ENCODE measurements around the gene EFHB.
"Not testable (repeated sequence)": the region's sequence is repeated elsewhere in the genome, so short reads cannot be mapped to it uniquely, and the experiment has no call there.

The EFHB gene, protein sequence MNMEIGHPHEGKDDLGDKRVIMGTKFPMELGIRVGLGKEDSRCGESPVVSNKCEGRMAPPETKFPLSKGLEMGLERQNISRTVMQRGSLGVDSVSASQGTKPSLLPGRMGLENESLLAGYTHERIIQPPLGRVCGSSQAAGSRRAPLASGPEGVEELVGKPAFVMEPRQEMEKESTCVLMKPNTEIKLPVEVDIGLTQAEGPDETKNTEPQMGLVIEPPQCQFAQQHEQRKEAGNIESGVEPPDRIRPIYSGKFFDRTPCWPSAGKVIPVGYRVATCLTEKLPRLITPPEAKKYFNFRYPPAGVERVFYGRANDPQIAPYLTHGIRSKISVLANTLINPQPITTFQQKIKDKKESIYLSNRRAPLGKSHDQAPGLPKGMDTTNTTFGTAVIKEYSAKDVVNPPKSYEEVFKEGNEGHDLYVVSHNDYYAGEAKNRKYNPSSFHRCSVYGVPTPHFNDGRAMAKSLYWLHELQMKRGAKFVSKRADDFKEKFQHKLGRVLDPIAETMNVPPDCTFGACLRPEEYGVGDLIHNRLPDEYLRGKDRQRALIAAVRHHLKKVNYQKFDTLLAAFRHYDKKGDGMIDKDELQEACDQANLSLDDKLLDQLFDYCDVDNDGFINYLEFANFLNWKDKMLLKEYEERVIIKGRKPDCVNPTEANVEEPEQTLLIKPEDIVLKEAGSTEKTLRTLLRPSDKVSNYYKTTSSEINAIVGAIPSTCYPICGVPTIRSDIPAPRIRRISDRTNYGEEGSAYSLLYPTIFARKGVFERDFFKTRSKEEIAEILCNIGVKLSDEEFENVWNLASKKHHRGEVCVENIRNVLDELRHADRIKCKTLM

DNA sequence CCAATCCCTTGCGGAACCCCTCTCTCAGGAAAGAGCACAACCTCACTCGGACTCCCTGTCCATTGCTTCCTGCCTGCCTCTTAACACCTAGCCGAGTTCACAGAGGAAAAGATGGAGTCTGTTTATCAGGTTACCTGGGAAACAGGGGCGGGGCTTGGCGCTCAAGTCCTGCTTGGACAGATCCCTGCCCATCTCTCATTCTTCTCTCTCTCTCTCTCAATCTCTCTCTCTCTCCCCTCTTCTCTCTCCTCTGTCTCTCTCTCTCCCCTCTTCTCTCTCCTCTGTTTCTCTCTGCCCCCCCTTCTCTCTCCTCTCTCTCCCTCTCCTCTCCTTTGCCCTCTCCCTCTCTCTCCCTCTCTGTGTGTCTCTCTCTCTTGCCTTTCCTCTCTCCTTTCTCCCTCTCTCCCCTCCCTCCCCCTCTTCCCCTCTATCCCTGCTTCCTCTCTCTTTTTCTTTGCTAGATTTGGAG, at the start of gene EFHB:
Gene EFHB (minus strand): TSS at position 120 of the 469 bp plus-strand sequence. CDS start 199 bp downstream, outside the sequence.
- no peak for DNase-seq (ENCODE audit: low read depth in 4 of 4, low spot score in 1 of 4)

DNA sequence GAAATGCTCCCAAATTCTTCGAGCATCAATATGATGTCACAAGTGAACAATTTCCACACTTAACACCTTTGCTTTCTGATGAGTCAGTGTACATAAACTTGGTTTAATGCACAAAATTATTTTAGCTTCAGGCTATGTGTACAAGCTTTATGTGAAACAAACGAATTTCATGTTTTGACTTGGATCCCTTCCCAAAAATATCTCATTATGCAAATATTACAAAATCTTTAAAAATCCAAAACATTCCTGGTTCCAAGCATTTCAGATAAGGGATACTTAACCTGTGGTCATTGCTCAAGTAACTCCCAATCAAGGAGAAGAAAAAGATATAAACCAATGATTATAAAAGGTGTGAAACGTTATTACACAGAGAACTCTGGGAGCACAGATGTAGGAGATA, 38.0 kb upstream of the EFHB start:
- no peak for DNase-seq (ENCODE audit: low read depth in 4 of 4, low spot score in 1 of 4)

DNA sequence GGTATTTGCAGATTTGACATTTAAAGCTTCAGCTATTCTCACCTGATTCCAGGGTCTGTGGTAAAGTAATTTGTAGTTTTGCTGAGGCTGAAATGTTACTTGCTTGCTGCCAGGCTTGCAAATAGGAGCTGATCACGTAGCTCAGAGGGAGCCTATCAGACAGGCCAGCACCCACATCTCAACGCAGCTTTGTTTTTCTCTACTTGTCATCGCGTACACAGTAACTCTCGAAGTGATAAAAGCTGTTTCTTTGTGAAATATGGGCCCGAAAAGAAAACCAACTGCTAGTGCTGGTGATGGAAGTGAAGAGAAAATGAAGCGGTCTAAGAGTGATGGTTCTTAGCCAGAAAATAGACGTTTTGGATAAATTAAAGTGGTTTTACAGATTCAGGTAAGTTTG, 36.3 kb upstream of the EFHB start:
- no peak for DNase-seq (ENCODE audit: low read depth in 4 of 4, low spot score in 1 of 4)

DNA sequence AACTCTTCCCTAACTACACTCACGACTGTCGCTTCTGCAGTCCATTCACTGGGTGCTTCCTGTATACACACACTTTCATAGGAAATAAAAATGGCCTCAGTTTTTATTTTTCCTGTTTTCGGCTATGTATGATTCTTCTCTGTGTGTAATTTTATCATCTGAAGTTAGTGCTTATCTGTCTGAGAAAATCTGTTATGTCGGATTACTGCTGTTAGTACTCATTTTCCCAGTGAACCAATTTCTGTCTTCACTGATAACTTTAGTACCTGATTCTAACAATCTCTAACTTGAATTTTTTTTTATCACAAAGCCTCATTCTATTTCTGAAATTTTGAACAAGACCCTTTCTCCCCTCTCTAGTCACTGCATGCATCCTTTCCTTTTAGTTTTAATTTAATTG, 33.8 kb upstream of the EFHB start:
- no peak for DNase-seq (ENCODE audit: low read depth in 4 of 4, low spot score in 1 of 4)

DNA sequence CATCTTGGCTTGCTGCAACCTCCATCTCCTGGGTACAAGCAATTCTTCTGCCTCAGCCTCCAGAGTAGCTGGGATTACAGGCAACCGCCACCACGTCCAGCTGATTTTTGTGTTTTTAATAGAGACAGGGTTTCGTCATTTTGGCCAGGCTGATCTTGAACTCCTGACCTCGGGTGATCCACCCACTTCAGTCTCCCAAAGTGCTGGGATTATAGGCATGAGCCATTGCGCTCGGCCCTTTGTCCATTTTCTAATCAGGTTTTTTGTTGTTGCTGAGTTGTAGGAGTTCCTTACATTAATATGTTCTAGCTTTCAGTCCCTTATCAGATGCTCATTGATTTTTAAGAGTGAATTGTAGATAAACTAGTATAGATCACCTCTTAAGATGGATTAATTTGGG, 33.2 kb upstream of the EFHB start:
- no peak for DNase-seq (ENCODE audit: low read depth in 4 of 4, low spot score in 1 of 4)

DNA sequence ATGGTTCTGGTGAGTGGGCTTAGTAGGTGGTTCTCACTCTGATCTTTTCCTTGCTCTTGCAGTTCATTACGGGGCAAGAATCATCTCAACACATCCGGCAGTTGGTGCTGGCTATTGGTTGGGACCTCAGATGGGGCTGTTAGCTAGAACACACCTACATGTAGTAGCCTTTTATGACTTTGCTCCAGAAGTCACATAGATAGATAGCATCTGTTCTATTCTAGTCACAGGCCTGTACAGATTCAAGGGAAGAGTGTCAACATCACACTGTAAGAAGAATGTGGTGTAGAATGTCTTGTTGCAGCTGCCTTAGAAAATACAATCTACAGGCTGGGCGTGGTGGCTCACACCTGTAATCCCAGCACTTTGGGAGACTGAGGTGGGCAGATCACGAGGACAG, 27.9 kb upstream of the EFHB start:
- DNase-seq (ENCODE audit: low read depth in 4 of 4, low spot score in 1 of 4), result no peak

DNA sequence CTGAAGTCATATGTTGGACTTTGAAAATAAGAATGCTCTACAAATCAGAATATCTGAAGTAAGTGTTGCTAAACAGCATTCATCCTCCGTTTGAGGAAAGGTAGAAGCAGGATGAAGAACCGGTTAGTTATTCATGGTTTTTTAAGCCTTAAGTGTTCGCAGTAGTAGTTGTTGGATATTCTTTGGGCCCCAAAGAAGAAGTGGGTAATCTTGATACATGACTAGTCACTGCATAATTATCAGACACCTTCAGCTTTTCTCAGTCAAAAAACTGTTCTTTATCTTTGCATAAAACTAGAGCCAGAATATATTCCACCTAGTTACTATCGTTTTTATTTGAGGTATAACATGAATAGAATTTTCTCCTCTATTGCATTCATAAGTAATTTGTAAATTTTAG, 26.7 kb upstream of the EFHB start:
- DNase-seq (ENCODE audit: low read depth in 4 of 4, low spot score in 1 of 4), result no peak

DNA sequence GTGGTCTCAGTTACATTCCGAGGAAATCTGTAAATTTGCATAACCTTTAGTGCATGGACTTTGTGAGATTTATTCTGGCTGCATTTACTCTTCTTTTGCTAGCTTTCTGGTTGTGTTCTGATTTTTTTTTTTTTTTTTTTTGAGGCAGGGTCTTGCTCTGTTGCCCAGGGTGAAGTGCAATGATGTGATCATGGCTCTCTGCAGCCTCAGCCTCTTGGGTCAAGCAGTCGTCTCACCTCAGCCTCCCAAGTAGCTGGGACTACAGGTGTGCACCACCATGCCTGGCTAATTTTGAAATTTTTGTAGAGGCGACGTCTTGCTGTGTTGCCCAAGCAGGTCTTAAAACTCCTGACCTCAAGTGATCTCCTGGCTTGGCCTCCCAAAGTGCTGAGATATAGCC, 25.5 kb upstream of the EFHB start:
- DNase-seq (ENCODE audit: low read depth in 4 of 4, low spot score in 1 of 4), result no peak

DNA sequence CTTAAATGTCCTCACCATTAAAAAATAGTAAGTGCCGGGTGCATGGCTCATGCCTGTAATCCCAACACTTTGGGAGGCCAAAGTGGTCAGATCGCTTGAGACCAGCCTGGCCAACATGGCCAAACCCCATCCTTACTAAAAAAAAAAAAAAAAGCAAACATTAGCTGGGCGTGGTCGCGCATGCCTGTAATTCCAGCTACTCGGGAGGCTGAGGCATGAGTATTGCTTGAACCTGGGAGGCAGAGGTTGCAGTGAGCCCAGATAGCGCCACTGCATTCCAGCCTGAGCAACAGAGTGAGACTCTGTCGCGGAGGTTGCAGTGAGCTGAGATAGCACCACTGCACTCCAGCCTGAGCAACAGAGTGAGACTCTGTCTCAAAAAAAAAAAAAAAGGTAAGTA, 23.3 kb upstream of the EFHB start:
- DNase-seq (ENCODE audit: low read depth in 4 of 4, low spot score in 1 of 4), result not testable (repeated sequence)

DNA sequence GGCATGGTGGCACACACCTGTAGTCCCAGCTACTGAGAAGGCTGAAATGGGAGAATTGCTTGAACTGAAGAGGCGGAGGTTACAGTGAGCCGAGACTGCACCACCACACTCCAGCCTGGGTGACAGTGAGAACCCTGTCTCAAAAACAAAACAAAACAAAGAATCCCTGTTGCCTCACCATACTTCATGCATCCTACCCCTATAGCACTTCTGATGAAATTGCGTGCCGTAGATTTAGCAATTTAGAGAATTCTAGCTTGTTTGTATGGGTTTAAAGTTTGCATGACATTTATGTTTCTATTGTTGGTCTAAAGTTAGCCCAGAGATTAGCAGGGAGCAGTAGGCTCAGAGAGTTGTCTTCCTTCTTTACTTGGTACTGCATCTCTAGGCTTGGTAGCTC, 20.7 kb upstream of the EFHB start:
- DNase-seq (ENCODE audit: low read depth in 4 of 4, low spot score in 1 of 4), result no peak

DNA sequence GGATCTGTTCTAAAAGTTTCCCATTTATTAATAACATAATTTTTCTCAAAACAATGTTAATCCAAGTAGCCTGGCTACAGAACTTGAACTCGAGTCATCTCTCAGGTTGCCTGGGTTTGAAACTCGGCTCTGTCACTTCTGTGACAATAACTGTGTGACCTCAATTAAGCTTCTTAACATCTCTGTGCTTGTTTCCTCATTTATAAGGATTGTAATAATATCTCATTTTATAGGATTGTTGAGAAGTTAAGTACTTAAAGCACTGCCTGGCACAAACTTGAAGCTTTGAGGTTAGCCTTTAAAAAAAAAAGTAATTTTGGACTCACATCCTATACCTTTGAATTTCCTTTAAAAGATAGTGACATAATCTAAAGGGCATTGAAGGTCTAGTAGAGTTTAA, 16.3 kb upstream of the EFHB start:
- no peak for DNase-seq (ENCODE audit: low read depth in 4 of 4, low spot score in 1 of 4)

DNA sequence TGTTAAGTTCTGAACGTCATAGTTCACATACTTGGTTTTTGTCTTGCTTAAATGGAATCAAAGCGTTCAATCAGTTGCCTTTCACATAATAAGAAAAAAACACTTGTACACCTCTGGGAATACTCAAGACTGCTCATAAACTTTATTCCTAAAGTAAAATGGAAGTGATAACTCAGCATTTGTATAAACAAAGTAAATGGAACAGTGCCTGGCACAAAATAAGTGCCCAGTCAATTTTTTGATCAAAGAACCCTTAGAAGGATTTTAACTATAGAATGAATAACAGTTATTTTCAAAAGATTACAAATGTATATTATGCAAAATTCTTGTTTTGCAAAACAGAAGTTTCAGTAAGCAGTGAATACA, 14.2 kb upstream of the EFHB start:
- DNase-seq (ENCODE audit: low read depth in 4 of 4, low spot score in 1 of 4), result no peak

DNA sequence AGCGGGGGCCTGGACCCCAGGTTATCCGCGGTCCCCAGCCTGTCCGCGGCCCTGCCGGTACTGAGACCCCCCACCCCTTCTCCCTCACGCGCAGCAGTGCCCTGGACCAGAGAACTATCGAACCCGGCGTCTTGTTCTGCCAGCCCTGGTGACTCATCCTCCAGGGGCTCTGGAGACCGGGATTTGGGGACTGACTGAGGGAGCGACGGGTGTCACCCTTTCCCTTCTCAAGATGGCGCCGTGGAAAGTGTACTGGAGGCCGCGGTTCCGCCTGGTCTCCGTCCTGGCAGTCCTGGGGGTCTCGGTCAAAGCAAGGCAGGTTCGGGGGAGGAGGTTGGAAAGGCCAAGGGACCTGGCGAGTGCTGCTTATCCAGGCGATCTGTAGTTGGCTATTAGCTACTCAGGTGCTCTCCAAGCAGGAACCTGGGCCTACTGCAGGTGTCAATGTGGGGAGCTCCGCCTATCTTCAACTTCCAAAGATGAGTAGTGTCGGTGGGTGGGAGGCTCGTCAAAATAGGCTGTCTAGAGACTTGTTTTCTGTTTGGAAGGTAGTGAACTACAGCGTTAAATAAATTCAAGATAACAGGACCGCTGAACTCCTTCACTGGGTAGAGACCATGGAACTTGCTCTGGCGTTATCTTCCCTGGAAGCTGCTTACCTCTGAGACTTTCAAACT, 13.7 kb upstream of the EFHB start:
- peak in 3 of 4 experiments; percentile 13 to 30 (median 21) for DNase-seq (ENCODE audit: low read depth in 4 of 4, low spot score in 1 of 4)

DNA sequence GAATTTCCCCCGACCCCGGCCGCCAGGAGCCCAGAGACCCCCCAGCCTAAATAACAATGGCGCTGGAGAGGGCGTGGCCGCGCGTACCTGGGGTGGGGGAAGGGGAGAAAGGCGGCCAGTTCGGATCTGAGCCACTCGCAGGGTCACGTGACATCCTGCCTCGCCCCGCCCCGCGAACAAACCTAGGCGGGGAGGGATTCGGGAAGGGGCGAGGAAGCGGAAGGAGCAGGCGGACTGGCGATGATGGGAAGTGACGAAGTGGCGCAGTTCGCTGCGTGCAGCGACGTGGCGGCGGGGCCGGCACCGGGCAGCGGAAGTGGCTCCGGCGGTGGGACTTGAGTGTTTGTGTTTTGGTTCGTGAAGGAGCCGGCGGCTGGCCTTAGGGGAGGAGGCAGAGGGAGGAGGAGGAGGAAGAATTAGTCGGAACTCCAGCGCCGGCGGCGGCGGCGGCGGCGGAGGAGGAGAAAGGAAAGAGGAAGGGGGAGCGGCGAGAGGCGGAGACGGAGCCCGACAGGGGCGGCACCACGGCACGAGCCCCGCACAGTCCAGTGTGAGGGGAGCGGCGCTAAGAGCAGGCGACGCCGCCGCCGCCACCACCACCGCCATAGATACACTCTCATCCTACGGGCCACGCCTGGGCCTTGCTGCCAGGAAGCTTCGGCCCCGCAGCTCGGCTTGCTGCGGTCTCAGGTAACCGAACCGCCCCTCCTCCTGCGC, 13.0 kb upstream of the EFHB start, which contains the start of gene RAB5A:
Gene RAB5A (plus strand): TSS at position 266 of the 717 bp plus-strand sequence. CDS start 3,802 bp downstream, outside the sequence.
- peak; percentile 89 to 95 (median 92) for DNase-seq (ENCODE audit: low read depth in 4 of 4, low spot score in 1 of 4)

DNA sequence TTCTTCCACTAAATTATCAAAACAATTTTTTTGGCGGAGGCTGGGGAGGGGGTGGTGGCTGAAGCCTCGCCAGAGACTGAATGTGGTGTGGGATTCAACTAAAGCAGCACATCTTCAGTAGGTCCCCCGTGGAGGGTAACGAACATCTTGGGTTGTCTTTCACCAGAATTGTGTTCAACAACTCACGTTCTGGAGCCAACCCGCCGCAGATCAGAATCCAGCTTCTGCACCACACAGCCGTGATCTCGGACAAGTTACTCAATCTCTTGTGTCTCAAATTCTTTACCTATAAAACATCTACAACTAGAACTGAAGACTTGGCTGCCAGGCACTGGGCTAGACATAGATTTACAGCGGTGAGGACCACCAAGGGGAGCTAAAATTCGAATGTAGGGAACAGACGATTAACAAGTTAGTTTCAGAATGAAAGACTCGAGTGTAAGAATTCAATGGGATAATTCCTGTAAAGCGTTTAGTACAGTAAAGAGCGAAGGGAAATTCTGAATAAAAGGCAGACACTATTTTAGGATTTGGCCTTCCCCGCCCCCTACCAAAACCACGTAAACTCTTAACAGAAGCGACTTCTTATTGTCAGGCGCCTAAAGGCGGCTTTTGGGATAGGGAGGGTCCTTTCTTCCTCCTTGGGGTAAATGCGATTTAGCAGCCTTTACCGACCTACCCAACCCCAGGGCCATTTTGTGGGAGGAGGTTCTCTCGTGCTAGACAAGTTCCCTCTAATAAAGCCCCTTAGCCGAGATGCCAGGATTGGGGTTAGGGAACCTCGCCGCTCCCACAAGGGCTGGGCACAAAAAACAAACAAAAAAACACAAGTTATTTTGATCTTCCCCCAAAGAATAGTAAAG, 12.2 kb upstream of the EFHB start:
- no peak for DNase-seq (ENCODE audit: low read depth in 4 of 4, low spot score in 1 of 4)

DNA sequence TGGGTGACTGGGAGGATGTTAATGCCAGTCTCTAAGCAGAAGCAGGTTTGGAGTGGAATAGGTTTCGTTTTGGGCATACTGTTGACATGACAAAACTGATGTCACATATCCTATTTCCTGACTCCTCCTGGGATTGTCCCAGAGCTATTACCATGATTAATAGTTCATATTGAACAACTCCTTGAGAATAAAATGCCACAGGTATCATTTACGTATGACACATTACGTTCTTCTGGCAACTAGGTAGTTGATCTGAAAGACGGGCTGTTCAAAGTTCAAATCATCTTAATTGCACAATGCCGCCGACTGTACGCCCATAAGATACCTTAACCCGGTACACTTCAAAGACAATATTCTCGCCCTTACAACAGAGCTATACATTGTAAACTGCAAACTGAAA, 11.5 kb upstream of the EFHB start:
- no peak for DNase-seq (ENCODE audit: low read depth in 4 of 4, low spot score in 1 of 4)

DNA sequence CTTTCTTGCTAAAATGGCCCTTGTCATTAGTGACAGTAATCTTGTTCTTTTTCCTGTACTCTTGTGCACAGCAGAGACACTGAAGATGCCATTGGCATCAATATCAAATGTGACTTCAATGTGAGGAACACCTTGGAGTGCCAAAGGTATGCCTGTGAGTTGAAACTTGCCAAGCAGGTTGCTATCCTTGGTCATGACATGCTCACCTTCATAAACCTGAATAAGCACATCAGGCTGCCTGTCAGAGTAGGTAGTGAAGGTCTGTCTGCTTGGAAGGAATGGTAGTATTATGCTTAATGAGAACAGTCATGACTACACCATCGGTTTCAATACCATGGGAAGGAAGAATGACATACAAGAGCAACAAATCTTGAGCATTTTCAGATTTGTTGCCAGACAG, 6.6 kb upstream of the EFHB start:
- DNase-seq (ENCODE audit: low read depth in 4 of 4, low spot score in 1 of 4), result no peak

DNA sequence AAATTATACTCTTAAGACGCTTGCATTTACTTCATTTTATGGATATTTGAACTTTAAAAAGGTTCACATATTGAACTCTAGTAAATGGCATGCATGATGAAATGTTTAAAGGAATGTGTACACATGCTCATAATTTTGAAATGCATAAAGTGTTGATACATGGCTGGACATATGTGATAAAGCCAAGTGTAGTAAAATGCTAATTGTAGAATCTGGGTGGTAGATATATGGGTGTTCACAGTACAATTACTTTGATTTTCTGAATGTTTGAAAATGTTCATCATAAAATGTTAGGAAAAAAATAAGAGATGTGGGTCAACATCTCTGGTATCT, 4.2 kb upstream of the EFHB start:
- DNase-seq (ENCODE audit: low read depth in 4 of 4, low spot score in 1 of 4), result no peak

DNA sequence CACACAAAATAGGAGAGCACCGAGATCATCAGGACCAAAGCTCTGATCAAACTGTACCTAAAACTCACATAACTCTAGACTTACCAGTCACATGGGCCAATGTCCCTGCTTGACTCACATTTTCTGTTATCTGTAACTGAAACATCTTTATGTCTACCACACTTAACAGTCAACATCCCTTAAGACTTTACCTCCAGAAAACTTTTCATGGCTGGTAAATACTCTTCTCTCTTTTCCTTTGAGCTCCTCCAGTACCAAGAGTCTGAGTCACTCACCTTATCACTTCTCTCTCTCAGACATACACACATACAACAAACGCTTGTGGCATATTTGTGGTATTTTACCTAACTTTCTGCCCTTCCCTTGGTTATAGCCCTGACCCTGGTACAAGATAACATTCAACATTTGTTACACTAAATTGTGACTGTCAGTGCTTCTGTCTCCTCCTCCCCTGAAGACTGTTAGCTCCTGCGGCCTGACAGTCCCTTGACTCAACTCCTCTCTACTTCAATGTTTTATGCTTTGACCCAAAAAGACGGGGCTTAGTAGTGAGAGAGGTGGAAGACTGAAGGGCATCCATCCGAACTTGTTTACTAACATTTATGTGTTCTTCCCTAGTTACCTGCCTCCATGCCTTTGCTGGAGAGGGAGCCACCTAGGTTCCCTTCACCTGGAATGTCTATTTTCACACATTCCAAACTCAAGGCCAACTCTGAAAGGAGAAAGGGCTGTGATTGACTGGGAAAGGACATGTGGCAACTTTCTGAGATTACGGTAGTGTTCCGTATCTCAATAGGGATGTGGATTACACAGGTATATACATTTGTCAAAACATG, 3.7 kb upstream of the EFHB start:
- no peak for DNase-seq (ENCODE audit: low read depth in 4 of 4, low spot score in 1 of 4)
